K562 (cell line): ENCODE results near the gene ZKSCAN3. TPM values are rescaled to one million over a fixed set of nuclear protein-coding genes. Genes with fewer than 3 reads are reported as not detected.
A peak's percentile ranks its signal among the peaks of the same experiment; 100 is the strongest.

Source experiments
- ARHGAP35 ChIP-seq: fragments of 450-650 bp; IDR thresholded peaks from 2 replicates; pipeline ENCODE4 v1.6.1; 2018; ENCODE audit not compliant: partially characterized antibody
- CC2D1A ChIP-seq: fragments of 450-650 bp; IDR thresholded peaks from 2 replicates; pipeline ENCODE4 v1.6.1; 2017; ENCODE audit warnings: mild to moderate bottlenecking
- ESRRB ChIP-seq: fragments of 250-450 bp; sonication (Bioruptor Pico); IDR thresholded peaks from 2 replicates; pipeline ENCODE4 v1.5.0; 2020; ENCODE audit warnings: mild to moderate bottlenecking, moderate library complexity, borderline replicate concordance
- GATAD2A ChIP-seq: fragments of 450-650 bp; IDR thresholded peaks from 2 replicates; pipeline ENCODE4 v1.6.1; 2017
- JUN ChIP-seq, 2 experiments: sonication (generic) in 1 of 2; formaldehyde crosslinking in 1 of 2; IDR thresholded peaks; 2 replicates each; pipeline versions ENCODE4 v1.6.1 to v1.8.0; 2012 to 2022; ENCODE audit warnings: borderline replicate concordance in 2 of 2, mild to moderate bottlenecking in 2 of 2, improper control_type of control experiment in 1 of 2, low read depth in 1 of 2, low read length in 1 of 2, missing genetic modification reagents in 1 of 2
- MAFG ChIP-seq: fragments of 450-650 bp; conservative IDR thresholded peaks from 2 replicates; pipeline ENCODE4 v1.6.1; 2016; ENCODE audit warnings: missing genetic modification characterization, missing compliant biosample characterization
- SP1 ChIP-seq: sonication (generic); formaldehyde crosslinking; IDR thresholded peaks from 2 replicates; pipeline ENCODE4 v1.8.1; 2022; ENCODE audit warnings: mild to moderate bottlenecking, missing genetic modification reagents
- SP2 ChIP-seq: IDR thresholded peaks from 2 replicates; pipeline ENCODE4 v1.6.1; 2011; ENCODE audit warnings: mild to moderate bottlenecking, low read depth, low read length, moderate library complexity; ENCODE audit not compliant: poor library complexity, severe bottlenecking; ENCODE audit errors: extremely low read depth
- STAG1 ChIP-seq: sonication (generic); formaldehyde crosslinking; IDR thresholded peaks from 2 replicates; pipeline ENCODE4 v1.5.0; 2020; ENCODE audit warnings: missing genetic modification reagents, borderline replicate concordance
- ZEB2 ChIP-seq: fragments of 450-650 bp; IDR thresholded peaks from 2 replicates; pipeline ENCODE4 v1.6.1; 2016
- ZFPM2 ChIP-seq: fragments of 250-450 bp; sonication (Bioruptor Pico); IDR thresholded peaks from 2 replicates; pipeline ENCODE4 v1.5.1; 2022; ENCODE audit warnings: mild to moderate bottlenecking
- ZNF12 ChIP-seq: sonication (generic); formaldehyde crosslinking; IDR thresholded peaks from 2 replicates; pipeline ENCODE4 v1.4.0; 2020; ENCODE audit warnings: mild to moderate bottlenecking, missing genetic modification reagents
- ZNF146 ChIP-seq: IDR thresholded peaks from one replicate; pipeline ENCODE4 v1.6.1; 2018; ENCODE audit warnings: missing compliant biosample characterization; ENCODE audit not compliant: unreplicated experiment
- ZNF696 ChIP-seq: fragments of 250-450 bp; sonication (Bioruptor Pico); conservative IDR thresholded peaks from 2 replicates; pipeline ENCODE4 v1.4.0; 2020; ENCODE audit warnings: mild to moderate bottlenecking, moderate library complexity
- ZNF764 ChIP-seq: fragments of 250-450 bp; sonication (Bioruptor Pico); IDR thresholded peaks from 2 replicates; pipeline ENCODE4 v1.4.0; 2020; ENCODE audit warnings: low read depth, mild to moderate bottlenecking, moderate library complexity
- polyA plus RNA-seq, 8 experiments: library from polyadenylated mRNA; depleted of rRNA in 4 of 8; stranded (reverse) in 5 of 8; unstranded in 3 of 8; fragments of >200 nt; fragmentation: Nextera tagmentation in 2 of 8; fragmentation: Illumina TruSeq in 1 of 8; extraction: Ambion mirVana in 2 of 8; extraction: Trizol in 1 of 8; gene quantifications; 2 replicates each; pipeline versions ENCODE4 v1.2.1 to v1.2.3, GENCODE V29; 2011 to 2014; ENCODE audit warnings: inconsistent platforms in 1 of 8, missing spikeins in 1 of 8
- total RNA-seq, 7 experiments: library from RNA; depleted of rRNA in 6 of 7; stranded (reverse); fragments of >200 nt in 6 of 7; fragmentation: Illumina TruSeq in 2 of 7; extraction: Trizol in 2 of 7; gene quantifications; 2 replicates each; pipeline versions ENCODE4 v1.2.1 to v1.2.3, GENCODE V29; 2011 to 2021; ENCODE audit warnings: low replicate concordance in 1 of 7
- TF ChIP-seq, protein P1 (sequence below): fragments of 250-450 bp; sonication (Bioruptor Pico); IDR thresholded peaks from 2 replicates; pipeline ENCODE4 v1.4.0; 2020; ENCODE audit warnings: mild to moderate bottlenecking, moderate library complexity
- TF ChIP-seq, protein P2 (sequence below), 2 experiments: fragments of 450-650 bp in 1 of 2; sonication (generic) in 1 of 2; formaldehyde crosslinking in 1 of 2; IDR thresholded peaks in 1 of 2; conservative IDR thresholded peaks in 1 of 2; 2 replicates each; pipeline versions ENCODE4 v1.6.1 to v1.8.1; 2016 to 2023; ENCODE audit warnings: mild to moderate bottlenecking in 2 of 2, moderate library complexity in 2 of 2, inconsistent platforms in 1 of 2, missing genetic modification reagents in 1 of 2
- TF ChIP-seq, protein P3 (sequence below): fragments of 450-650 bp; IDR thresholded peaks from 2 replicates; pipeline ENCODE4 v1.6.1; 2016; ENCODE audit warnings: mild to moderate bottlenecking
- TF ChIP-seq, protein P4 (sequence below): sonication (generic); formaldehyde crosslinking; IDR thresholded peaks from 2 replicates; pipeline ENCODE4 v1.8.0; 2022; ENCODE audit warnings: missing genetic modification reagents, mild to moderate bottlenecking, borderline replicate concordance

The ZKSCAN3 gene
- total and polyA plus RNA-seq, 9 of the 15 experiments (the other 6 are each of a cell fraction or from before 2014, with no cell fraction given), result 3.0 to 12.4 (median 10.2) TPM

DNA sequence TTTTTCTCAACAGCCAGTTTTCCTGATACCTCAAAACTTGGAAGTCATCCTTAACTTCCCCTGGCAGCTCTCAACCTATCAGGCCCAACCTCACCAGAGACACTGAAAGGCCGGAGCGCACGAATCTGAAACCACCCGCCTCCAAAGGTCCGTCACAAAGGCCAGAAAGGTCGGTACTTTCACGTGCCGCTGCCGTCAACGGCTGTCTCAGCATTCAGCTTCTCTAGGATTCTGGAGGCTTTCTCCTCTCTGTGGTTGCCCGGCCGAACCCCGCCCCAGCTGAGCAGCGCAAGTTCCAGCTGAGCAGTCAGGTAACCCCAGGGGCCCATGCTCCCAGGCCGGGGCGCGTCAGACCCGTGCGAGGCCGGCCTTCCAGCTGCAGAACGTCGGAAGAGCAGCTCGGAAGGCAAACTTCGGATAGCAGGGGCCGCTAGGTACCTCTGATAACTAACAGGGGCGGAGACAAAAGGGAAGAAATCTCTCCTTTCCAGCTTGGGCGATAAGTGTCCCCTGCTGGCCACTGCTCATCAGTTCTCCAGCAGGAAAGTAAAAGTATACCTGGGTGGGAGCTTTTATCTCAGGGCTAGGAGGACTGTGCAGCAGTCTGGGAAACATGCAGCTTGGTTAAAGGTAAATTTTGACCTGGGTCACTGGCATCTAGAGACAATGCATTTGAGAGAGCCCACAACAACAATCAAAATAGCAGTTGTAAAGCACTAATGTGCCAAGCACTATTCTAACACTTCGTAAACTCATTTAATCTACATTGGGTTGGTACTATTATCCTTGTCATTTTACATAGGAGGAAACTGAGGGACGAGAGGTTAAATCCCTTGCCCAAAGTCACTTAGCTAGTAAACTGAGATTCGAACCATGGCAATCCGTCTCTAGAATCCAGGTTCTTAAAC is 33.7 kb downstream of the ZKSCAN3 start (continued):
- TF ChIP-seq, protein P1, sequence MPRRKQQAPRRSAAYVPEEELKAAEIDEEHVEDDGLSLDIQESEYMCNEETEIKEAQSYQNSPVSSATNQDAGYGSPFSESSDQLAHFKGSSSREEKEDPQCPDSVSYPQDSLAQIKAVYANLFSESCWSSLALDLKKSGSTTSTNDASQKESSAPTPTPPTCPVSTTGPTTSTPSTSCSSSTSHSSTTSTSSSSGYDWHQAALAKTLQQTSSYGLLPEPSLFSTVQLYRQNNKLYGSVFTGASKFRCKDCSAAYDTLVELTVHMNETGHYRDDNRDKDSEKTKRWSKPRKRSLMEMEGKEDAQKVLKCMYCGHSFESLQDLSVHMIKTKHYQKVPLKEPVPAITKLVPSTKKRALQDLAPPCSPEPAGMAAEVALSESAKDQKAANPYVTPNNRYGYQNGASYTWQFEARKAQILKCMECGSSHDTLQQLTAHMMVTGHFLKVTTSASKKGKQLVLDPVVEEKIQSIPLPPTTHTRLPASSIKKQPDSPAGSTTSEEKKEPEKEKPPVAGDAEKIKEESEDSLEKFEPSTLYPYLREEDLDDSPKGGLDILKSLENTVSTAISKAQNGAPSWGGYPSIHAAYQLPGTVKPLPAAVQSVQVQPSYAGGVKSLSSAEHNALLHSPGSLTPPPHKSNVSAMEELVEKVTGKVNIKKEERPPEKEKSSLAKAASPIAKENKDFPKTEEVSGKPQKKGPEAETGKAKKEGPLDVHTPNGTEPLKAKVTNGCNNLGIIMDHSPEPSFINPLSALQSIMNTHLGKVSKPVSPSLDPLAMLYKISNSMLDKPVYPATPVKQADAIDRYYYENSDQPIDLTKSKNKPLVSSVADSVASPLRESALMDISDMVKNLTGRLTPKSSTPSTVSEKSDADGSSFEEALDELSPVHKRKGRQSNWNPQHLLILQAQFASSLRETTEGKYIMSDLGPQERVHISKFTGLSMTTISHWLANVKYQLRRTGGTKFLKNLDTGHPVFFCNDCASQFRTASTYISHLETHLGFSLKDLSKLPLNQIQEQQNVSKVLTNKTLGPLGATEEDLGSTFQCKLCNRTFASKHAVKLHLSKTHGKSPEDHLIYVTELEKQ (CRISPR knock-in tag), result no peak
- TF ChIP-seq ZNF146 (no peak), SP2 (peak; percentile 78), STAG1 (CRISPR knock-in tag) (no peak; the same call in 1 of the 2 replicates), ZEB2 (0 out of 2 replicates have a peak, but pooled peaks have one; percentile 43), MAFG (0 out of 2 replicates have a peak, but pooled peaks have one; percentile 5), CC2D1A (peak; percentile 89; the same call in 1 of the 2 replicates), SP1 (CRISPR knock-in tag) (peak; percentile 72), GATAD2A (no peak), ZFPM2 (CRISPR knock-in tag) (no peak), ZNF764 (no peak), ARHGAP35 (no peak), ZNF696 (CRISPR knock-in tag) (no peak), ZNF12 (CRISPR knock-in tag) (peak; percentile 59; the same call in 1 of the 2 replicates), JUN (IDR thresholded peaks at IDR 0.05; ENCODE audit: borderline replicate concordance, low read depth, low read length) (peak; percentile 13; the same call in 1 of the 2 replicates), JUN (CRISPR knock-in tag; IDR thresholded peaks at IDR 0.05; ENCODE audit: borderline replicate concordance) (no peak), ESRRB (no peak)
- TF ChIP-seq, protein P2, sequence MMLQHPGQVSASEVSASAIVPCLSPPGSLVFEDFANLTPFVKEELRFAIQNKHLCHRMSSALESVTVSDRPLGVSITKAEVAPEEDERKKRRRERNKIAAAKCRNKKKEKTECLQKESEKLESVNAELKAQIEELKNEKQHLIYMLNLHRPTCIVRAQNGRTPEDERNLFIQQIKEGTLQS (IDR thresholded peaks at IDR 0.05), result 0 out of 2 replicates have a peak, but pooled peaks have one; percentile 20
- TF ChIP-seq, protein P2 (CRISPR knock-in tag; conservative IDR thresholded peaks at IDR 0.05), result no peak
- TF ChIP-seq, protein P3, sequence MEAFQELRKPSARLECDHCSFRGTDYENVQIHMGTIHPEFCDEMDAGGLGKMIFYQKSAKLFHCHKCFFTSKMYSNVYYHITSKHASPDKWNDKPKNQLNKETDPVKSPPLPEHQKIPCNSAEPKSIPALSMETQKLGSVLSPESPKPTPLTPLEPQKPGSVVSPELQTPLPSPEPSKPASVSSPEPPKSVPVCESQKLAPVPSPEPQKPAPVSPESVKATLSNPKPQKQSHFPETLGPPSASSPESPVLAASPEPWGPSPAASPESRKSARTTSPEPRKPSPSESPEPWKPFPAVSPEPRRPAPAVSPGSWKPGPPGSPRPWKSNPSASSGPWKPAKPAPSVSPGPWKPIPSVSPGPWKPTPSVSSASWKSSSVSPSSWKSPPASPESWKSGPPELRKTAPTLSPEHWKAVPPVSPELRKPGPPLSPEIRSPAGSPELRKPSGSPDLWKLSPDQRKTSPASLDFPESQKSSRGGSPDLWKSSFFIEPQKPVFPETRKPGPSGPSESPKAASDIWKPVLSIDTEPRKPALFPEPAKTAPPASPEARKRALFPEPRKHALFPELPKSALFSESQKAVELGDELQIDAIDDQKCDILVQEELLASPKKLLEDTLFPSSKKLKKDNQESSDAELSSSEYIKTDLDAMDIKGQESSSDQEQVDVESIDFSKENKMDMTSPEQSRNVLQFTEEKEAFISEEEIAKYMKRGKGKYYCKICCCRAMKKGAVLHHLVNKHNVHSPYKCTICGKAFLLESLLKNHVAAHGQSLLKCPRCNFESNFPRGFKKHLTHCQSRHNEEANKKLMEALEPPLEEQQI, result peak; percentile 94
- TF ChIP-seq, protein P4, sequence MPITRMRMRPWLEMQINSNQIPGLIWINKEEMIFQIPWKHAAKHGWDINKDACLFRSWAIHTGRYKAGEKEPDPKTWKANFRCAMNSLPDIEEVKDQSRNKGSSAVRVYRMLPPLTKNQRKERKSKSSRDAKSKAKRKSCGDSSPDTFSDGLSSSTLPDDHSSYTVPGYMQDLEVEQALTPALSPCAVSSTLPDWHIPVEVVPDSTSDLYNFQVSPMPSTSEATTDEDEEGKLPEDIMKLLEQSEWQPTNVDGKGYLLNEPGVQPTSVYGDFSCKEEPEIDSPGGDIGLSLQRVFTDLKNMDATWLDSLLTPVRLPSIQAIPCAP (CRISPR knock-in tag), result no peak
